Measurements from ENCODE around the gene PSMC5. TPM values are rescaled to one million over a fixed set of nuclear protein-coding genes. Genes with fewer than 3 reads are reported as not detected.
A peak's percentile ranks its signal among the peaks of the same experiment; 100 is the strongest.

PSMC5 gene
- total RNA-seq, 1 experiment from 2014 or later, result 152 TPM

DNA sequence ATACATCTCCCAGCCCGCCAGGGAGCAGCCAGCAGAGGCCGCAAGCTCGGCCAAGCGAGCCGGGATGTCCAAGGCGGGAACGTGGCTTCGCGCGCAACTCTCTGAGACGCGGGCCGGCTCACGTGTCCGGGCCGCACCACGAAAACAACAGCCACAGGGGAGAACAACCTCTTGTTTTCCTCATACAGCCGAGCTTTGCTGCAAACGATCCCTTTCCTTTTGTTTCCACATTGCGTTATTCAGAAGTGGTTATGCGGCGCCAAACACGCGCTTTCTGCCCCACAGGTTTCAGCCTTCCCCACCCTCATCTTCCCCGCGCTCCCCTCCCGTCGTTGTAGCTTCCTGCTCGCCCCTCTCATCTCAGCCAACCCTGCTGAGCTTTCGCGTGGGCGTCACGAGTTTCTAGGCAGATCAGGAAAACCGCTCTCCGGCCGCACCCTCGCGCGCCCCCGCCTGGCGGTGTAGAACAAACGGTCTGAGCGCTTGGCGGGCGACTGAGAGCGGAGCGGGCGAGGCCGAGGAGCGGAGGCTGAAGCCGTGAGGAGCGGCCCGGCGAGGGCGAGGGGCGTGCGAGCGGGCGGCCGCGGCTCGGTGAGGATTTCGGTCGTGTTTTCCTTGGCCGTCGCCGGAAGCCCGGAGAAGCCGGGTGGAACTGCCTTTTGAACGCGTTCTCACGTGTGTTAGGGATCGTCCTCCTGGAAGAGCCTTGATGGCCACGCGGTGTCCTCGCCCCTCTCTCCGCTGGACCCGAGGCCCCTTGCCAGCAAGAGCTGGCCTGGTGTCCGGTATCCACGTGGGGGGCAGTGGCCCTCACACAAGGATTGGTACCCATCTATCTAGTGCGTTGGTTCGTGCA lies 21.8 kb downstream of the PSMC5 start (continued):
- TF ChIP-seq, protein P1, sequence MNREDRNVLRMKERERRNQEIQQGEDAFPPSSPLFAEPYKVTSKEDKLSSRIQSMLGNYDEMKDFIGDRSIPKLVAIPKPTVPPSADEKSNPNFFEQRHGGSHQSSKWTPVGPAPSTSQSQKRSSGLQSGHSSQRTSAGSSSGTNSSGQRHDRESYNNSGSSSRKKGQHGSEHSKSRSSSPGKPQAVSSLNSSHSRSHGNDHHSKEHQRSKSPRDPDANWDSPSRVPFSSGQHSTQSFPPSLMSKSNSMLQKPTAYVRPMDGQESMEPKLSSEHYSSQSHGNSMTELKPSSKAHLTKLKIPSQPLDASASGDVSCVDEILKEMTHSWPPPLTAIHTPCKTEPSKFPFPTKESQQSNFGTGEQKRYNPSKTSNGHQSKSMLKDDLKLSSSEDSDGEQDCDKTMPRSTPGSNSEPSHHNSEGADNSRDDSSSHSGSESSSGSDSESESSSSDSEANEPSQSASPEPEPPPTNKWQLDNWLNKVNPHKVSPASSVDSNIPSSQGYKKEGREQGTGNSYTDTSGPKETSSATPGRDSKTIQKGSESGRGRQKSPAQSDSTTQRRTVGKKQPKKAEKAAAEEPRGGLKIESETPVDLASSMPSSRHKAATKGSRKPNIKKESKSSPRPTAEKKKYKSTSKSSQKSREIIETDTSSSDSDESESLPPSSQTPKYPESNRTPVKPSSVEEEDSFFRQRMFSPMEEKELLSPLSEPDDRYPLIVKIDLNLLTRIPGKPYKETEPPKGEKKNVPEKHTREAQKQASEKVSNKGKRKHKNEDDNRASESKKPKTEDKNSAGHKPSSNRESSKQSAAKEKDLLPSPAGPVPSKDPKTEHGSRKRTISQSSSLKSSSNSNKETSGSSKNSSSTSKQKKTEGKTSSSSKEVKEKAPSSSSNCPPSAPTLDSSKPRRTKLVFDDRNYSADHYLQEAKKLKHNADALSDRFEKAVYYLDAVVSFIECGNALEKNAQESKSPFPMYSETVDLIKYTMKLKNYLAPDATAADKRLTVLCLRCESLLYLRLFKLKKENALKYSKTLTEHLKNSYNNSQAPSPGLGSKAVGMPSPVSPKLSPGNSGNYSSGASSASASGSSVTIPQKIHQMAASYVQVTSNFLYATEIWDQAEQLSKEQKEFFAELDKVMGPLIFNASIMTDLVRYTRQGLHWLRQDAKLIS (CRISPR knock-in tag; IDR thresholded peaks at IDR 0.05; ENCODE audit: borderline replicate concordance), result no peak
- TF ChIP-seq FOXK1 (CRISPR knock-in tag; IDR thresholded peaks at IDR 0.05), result peak; percentile 90
- TF ChIP-seq, protein P2, sequence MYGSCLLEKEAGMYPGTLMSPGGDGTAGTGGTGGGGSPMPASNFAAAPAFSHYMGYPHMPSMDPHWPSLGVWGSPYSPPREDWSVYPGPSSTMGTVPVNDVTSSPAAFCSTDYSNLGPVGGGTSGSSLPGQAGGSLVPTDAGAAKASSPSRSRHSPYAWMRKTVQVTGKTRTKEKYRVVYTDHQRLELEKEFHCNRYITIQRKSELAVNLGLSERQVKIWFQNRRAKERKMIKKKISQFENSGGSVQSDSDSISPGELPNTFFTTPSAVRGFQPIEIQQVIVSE (CRISPR knock-in tag; IDR thresholded peaks at IDR 0.05; ENCODE audit: borderline replicate concordance), result no peak
- TF ChIP-seq, protein P3, sequence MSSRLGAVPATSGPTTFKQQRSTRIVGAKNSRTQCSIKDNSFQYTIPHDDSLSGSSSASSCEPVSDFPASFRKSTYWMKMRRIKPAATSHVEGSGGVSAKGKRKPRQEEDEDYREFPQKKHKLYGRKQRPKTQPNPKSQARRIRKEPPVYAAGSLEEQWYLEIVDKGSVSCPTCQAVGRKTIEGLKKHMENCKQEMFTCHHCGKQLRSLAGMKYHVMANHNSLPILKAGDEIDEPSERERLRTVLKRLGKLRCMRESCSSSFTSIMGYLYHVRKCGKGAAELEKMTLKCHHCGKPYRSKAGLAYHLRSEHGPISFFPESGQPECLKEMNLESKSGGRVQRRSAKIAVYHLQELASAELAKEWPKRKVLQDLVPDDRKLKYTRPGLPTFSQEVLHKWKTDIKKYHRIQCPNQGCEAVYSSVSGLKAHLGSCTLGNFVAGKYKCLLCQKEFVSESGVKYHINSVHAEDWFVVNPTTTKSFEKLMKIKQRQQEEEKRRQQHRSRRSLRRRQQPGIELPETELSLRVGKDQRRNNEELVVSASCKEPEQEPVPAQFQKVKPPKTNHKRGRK (CRISPR knock-in tag; IDR thresholded peaks at IDR 0.05; ENCODE audit: borderline replicate concordance), result no peak
- TF ChIP-seq ZNF232 (CRISPR knock-in tag; IDR thresholded peaks at IDR 0.05), result peak; percentile 90; the same call in 1 of the 2 replicates
- no peak; the same call in 1 of the 2 replicates for TF ChIP-seq TEAD1 (CRISPR knock-in tag; IDR thresholded peaks at IDR 0.05)
- TF ChIP-seq, protein P4, sequence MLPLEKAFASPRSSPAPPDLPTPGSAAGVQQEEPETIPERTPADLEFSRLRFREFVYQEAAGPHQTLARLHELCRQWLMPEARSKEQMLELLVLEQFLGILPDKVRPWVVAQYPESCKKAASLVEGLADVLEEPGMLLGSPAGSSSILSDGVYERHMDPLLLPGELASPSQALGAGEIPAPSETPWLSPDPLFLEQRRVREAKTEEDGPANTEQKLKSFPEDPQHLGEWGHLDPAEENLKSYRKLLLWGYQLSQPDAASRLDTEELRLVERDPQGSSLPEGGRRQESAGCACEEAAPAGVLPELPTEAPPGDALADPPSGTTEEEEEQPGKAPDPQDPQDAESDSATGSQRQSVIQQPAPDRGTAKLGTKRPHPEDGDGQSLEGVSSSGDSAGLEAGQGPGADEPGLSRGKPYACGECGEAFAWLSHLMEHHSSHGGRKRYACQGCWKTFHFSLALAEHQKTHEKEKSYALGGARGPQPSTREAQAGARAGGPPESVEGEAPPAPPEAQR (CRISPR knock-in tag; IDR thresholded peaks at IDR 0.05), result 0 out of 2 replicates have a peak, but pooled peaks have one; percentile 31
- TF ChIP-seq JAZF1 (CRISPR knock-in tag; IDR thresholded peaks at IDR 0.05), result no peak
- TF ChIP-seq, protein P5, sequence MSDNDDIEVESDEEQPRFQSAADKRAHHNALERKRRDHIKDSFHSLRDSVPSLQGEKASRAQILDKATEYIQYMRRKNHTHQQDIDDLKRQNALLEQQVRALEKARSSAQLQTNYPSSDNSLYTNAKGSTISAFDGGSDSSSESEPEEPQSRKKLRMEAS (CRISPR knock-in tag; IDR thresholded peaks at IDR 0.05), result peak; percentile 99
- no peak for TF ChIP-seq ZNF121 (CRISPR knock-in tag; IDR thresholded peaks at IDR 0.05)
- TF ChIP-seq, protein P6, sequence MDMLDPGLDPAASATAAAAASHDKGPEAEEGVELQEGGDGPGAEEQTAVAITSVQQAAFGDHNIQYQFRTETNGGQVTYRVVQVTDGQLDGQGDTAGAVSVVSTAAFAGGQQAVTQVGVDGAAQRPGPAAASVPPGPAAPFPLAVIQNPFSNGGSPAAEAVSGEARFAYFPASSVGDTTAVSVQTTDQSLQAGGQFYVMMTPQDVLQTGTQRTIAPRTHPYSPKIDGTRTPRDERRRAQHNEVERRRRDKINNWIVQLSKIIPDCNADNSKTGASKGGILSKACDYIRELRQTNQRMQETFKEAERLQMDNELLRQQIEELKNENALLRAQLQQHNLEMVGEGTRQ (CRISPR knock-in tag; IDR thresholded peaks at IDR 0.05), result peak; percentile 94
- peak; percentile 95 for TF ChIP-seq TP53 (CRISPR knock-in tag; IDR thresholded peaks at IDR 0.05)
- TF ChIP-seq, protein P7, sequence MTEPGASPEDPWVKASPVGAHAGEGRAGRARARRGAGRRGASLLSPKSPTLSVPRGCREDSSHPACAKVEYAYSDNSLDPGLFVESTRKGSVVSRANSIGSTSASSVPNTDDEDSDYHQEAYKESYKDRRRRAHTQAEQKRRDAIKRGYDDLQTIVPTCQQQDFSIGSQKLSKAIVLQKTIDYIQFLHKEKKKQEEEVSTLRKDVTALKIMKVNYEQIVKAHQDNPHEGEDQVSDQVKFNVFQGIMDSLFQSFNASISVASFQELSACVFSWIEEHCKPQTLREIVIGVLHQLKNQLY (CRISPR knock-in tag; IDR thresholded peaks at IDR 0.05), result no peak
- TF ChIP-seq GABPB1 (CRISPR knock-in tag; IDR thresholded peaks at IDR 0.05), result no peak
- TF ChIP-seq ETV6 (CRISPR knock-in tag; IDR thresholded peaks at IDR 0.05), result peak; percentile 90
- TF ChIP-seq ESRRA (CRISPR knock-in tag; IDR thresholded peaks at IDR 0.05; ENCODE audit: borderline replicate concordance), result no peak; the same call in none of the 2 replicates
- 0 out of 2 replicates have a peak, but pooled peaks have one; percentile 43 for TF ChIP-seq JUN (CRISPR knock-in tag; IDR thresholded peaks at IDR 0.05)
- TF ChIP-seq, protein P8, sequence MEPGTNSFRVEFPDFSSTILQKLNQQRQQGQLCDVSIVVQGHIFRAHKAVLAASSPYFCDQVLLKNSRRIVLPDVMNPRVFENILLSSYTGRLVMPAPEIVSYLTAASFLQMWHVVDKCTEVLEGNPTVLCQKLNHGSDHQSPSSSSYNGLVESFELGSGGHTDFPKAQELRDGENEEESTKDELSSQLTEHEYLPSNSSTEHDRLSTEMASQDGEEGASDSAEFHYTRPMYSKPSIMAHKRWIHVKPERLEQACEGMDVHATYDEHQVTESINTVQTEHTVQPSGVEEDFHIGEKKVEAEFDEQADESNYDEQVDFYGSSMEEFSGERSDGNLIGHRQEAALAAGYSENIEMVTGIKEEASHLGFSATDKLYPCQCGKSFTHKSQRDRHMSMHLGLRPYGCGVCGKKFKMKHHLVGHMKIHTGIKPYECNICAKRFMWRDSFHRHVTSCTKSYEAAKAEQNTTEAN (CRISPR knock-in tag; IDR thresholded peaks at IDR 0.05), result peak; percentile 86
- peak; percentile 90 for TF ChIP-seq ELF4 (CRISPR knock-in tag; IDR thresholded peaks at IDR 0.05; ENCODE audit: low read depth)
- TF ChIP-seq EMX1 (CRISPR knock-in tag; IDR thresholded peaks at IDR 0.05), result 0 out of 2 replicates have a peak, but pooled peaks have one; percentile 65
- TF ChIP-seq, protein P9, sequence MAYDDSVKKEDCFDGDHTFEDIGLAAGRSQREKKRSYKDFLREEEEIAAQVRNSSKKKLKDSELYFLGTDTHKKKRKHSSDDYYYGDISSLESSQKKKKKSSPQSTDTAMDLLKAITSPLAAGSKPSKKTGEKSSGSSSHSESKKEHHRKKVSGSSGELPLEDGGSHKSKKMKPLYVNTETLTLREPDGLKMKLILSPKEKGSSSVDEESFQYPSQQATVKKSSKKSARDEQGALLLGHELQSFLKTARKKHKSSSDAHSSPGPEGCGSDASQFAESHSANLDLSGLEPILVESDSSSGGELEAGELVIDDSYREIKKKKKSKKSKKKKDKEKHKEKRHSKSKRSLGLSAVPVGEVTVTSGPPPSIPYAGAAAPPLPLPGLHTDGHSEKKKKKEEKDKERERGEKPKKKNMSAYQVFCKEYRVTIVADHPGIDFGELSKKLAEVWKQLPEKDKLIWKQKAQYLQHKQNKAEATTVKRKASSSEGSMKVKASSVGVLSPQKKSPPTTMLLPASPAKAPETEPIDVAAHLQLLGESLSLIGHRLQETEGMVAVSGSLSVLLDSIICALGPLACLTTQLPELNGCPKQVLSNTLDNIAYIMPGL (CRISPR knock-in tag; IDR thresholded peaks at IDR 0.05), result peak; percentile 22; the same call in 1 of the 2 replicates
- no peak for TF ChIP-seq SMAD4 (CRISPR knock-in tag; IDR thresholded peaks at IDR 0.05)
- 0 out of 2 replicates have a peak, but pooled peaks have one; percentile 85 for TF ChIP-seq IRF2 (CRISPR knock-in tag; IDR thresholded peaks at IDR 0.05; ENCODE audit: borderline replicate concordance, low read depth)
- TF ChIP-seq, protein P10, sequence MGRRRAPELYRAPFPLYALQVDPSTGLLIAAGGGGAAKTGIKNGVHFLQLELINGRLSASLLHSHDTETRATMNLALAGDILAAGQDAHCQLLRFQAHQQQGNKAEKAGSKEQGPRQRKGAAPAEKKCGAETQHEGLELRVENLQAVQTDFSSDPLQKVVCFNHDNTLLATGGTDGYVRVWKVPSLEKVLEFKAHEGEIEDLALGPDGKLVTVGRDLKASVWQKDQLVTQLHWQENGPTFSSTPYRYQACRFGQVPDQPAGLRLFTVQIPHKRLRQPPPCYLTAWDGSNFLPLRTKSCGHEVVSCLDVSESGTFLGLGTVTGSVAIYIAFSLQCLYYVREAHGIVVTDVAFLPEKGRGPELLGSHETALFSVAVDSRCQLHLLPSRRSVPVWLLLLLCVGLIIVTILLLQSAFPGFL (CRISPR knock-in tag; IDR thresholded peaks at IDR 0.05; ENCODE audit: borderline replicate concordance), result 0 out of 2 replicates have a peak, but pooled peaks have one; percentile 12

All from WTC11 (cell line).